Naive thymus-derived CD4-positive, alpha-beta T cell (primary cell): Measurements from ENCODE around the gene SERPING1. TPM values are rescaled to one million over a fixed set of nuclear protein-coding genes. Genes with fewer than 3 reads are reported as not detected.

Experiments
- ATAC-seq: fragments of 150-1000 bp; cut with Tn5 transposase; 2 replicates; pipeline ENCODE4 v1.10.0; 2021; ENCODE audit warnings: mild to moderate bottlenecking, moderate library complexity
- CTCF ChIA-PET: fragments of 350-600 bp; sonication (Branson Sonifier 250); formaldehyde crosslinking; loops from one replicate; lab custom pipeline; 2021; ENCODE audit warnings: antibody characterized with exemption; lab: Charles Lee
- POLR2A ChIA-PET: fragments of 350-600 bp; sonication (Branson Sonifier 250); formaldehyde crosslinking; loops from one replicate; lab custom pipeline; 2021; ENCODE audit warnings: antibody characterized with exemption, inconsistent platforms; lab: Charles Lee
- DNase-seq, 9 donors: peaks; one replicate each; pipeline versions ENCODE4 v3.0.0 to v3.0.0-alpha.2; 2020 to 2022; ENCODE audit warnings: mixed read lengths in 1 of 9
- H3K27ac ChIP-seq: one replicate; pipeline ENCODE4 v1.7.0; 2013; ENCODE audit warnings: mild to moderate bottlenecking, low read depth, low read length, moderate library complexity
- H3K27me3 ChIP-seq, 2 donors: one replicate each; pipeline ENCODE4 v1.7.0; 2013; ENCODE audit warnings: low read length in 2 of 2, mild to moderate bottlenecking in 2 of 2, moderate library complexity in 2 of 2; ENCODE audit not compliant: control insufficient read depth in 2 of 2, insufficient read depth in 2 of 2
- H3K36me3 ChIP-seq, 3 experiments: 1 replicate in 2 of 3; 2 replicates in 1 of 3; pipeline ENCODE4 v1.7.0; 2013; ENCODE audit warnings: low read length in 3 of 3, mild to moderate bottlenecking in 3 of 3, moderate library complexity in 1 of 3; ENCODE audit not compliant: insufficient read depth in 3 of 3, control insufficient read depth in 2 of 3
- H3K4me1 ChIP-seq, 2 donors: one replicate each; pipeline ENCODE4 v1.7.0; 2013; ENCODE audit warnings: low read length in 2 of 2, mild to moderate bottlenecking in 2 of 2, moderate library complexity in 1 of 2; ENCODE audit not compliant: control insufficient read depth in 2 of 2, insufficient read depth in 2 of 2
- H3K4me3 ChIP-seq: 2 replicates; pipeline ENCODE4 v1.7.0; 2013; ENCODE audit warnings: mild to moderate bottlenecking, low read length
- H3K9me3 ChIP-seq, 3 experiments: 1 replicate in 2 of 3; 2 replicates in 1 of 3; pipeline ENCODE4 v1.7.0; 2013; ENCODE audit warnings: low read length in 3 of 3; ENCODE audit not compliant: control insufficient read depth in 2 of 3
- H3K27ac Mint-ChIP-seq, 9 donors: one replicate each; pipeline ENCODE4 v1.8.0; 2020 to 2022; ENCODE audit warnings: mixed read lengths in 9 of 9, mild to moderate bottlenecking in 8 of 9, moderate library complexity in 5 of 9, inconsistent platforms in 2 of 9
- H3K27me3 Mint-ChIP-seq, 5 donors: one replicate each; pipeline ENCODE4 v1.8.0; 2021 to 2022; ENCODE audit warnings: mixed read lengths in 5 of 5, mild to moderate bottlenecking in 1 of 5
- H3K36me3 Mint-ChIP-seq, 5 donors: one replicate each; pipeline ENCODE4 v1.8.0; 2020 to 2022; ENCODE audit warnings: mixed read lengths in 5 of 5, mild to moderate bottlenecking in 3 of 5, inconsistent platforms in 1 of 5
- H3K4me1 Mint-ChIP-seq, 7 donors: one replicate each; pipeline ENCODE4 v1.8.0; 2020 to 2022; ENCODE audit warnings: mixed read lengths in 7 of 7, mild to moderate bottlenecking in 3 of 7, inconsistent platforms in 1 of 7
- H3K4me3 Mint-ChIP-seq, 10 donors: one replicate each; pipeline ENCODE4 v1.8.0; 2020 to 2022; ENCODE audit warnings: mild to moderate bottlenecking in 10 of 10, mixed read lengths in 10 of 10, moderate library complexity in 6 of 10, inconsistent platforms in 2 of 10
- H3K9me3 Mint-ChIP-seq, 11 donors: one replicate each; pipeline ENCODE4 v1.8.0; 2020 to 2022; ENCODE audit warnings: mixed read lengths in 11 of 11, mild to moderate bottlenecking in 4 of 11, inconsistent platforms in 1 of 11, moderate library complexity in 1 of 11
- intact Hi-C, 2 donors: fragments of 100-400 bp; cut with micrococcal nuclease; formaldehyde crosslinking; loops; one replicate each; pipeline ENCODE4 v1.15.1; 2023
- polyA plus RNA-seq, 2 donors: library from polyadenylated mRNA; unstranded; fragments of 300-500 nt; fragmentation: Illumina TruSeq; gene quantifications; one replicate each; pipeline ENCODE4 v1.2.3, GENCODE V29; 2021
- total RNA-seq, 6 experiments: library from RNA in 5 of 6; stranded (reverse) in 5 of 6; gene quantifications; 1 replicate in 5 of 6; 2 replicates in 1 of 6; pipeline ENCODE4 v1.2.3 and lab custom pipeline; 2021 to 2026

The SERPING1 gene
- 1 to 10 TPM in 1 of 5 experiments, under 1 TPM in 2, not detected in 2; 0.21 to 3.7 (median 0.97) TPM for total RNA-seq
- polyA plus RNA-seq = not detected
- not detected for total RNA-seq (lab: John Stamatoyannopoulos, UW)

DNA sequence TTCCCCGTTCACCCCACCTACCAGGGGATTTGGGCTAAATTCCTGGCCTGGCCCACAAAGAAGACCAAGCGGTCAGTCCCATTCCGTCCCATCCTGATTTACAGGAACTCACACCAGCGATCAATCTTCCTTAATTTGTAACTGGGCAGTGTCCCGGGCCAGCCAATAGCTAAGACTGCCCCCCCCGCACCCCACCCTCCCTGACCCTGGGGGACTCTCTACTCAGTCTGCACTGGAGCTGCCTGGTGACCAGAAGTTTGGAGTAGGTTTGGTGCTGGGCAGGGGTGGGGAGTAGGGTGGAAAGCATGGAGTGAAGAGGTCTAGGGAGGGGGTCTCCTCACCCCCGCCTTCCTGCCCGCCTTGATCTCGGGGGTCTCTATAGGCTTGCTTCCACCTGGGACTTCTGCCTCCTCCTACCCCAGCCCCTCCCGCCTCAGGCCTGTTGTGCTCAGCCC, at the start of gene SERPING1:
TSS of gene SERPING1 (plus strand) at position 225 of the 455 bp plus-strand sequence. CDS start 586 bp downstream, outside the sequence.
- Mint-ChIP-seq H3K27me3 (peaks cover 30 to 53% (median 34%) of the 10 kb centered on the region in 5 donors), H3K9me3 (peaks cover 0 to 1% (median 0%) of the 10 kb centered on the region in 11 donors), H3K27ac (peak within 1 kb of the TSS in 1 of 9 donors; percentile 6), H3K4me1 (peaks cover 0 to 9% (median 0%) of the 10 kb centered on the region in 7 donors), H3K4me3 (peak within 1 kb of the TSS in 3 of 10 donors; percentile 18 to 35 (median 29)), H3K36me3 (peaks cover 0 to 4% (median 0%) of the 10 kb centered on the region in 5 donors)
- no peak for DNase-seq
- Histone ChIP-seq H3K27me3 (no peaks in the 10 kb centered on the region), H3K4me3 (no peak within 1 kb of the TSS), H3K4me1 (no peaks in the 10 kb centered on the region), H3K27ac (no peak within 1 kb of the TSS), H3K9me3 (no peaks in the 10 kb centered on the region), H3K36me3 (no peaks in the 10 kb centered on the region)
- intact Hi-C loops = no loop called here
- no peak for ATAC-seq
- CTCF ChIA-PET = no interaction called here
- POLR2A ChIA-PET = no interaction called here

DNA sequence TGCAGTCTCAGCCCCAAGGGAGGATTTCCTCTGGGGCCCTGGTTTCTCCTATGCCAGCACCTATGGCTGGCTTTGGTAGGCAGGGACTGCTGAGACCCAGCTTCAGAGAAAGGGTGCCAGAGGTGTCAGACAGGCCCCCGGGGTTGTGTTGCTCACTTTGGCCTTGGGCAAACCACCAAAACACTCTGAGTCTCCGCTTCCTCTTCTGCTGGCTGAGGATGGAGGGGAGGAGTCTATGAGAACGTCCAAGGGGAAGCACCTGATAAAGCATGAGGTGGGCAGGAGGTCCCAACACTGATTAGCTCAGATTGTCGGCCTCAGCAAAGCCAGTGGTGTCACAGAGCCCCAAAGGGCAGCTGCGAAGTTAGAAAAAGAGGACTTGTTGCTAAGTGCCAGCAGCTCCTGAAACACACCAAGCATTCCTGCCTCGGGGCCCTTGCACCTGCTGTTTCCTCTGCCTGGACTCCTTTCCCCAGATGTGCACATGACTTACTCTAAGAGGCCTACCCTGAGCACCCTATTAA, 49.6 kb upstream of the SERPING1 start:
- H3K27me3 ChIP-seq = no peaks in the 10 kb centered on the region
- ChIA-PET POLR2A (interaction anchor here (0.5 to 0.6 kb wide), 2 partner anchors 88 to 1064 kb away, joined by 4 to 7 read pairs; no protein-coding TSS in a partner anchor), CTCF (interaction anchor here (0.7 to 1.6 kb wide), 4 partner anchors 18 to 223 kb away, joined by 3 to 6 read pairs (median 3); no protein-coding TSS in a partner anchor)
- peak; percentile 46 for ATAC-seq
- peaks cover 0 to 12% of the 10 kb centered on the region in 2 donors for H3K4me1 ChIP-seq
- peak overlapping the region in 7 of 9 donors; percentile 0 to 78 (median 56) for H3K27ac Mint-ChIP-seq
- H3K4me1 Mint-ChIP-seq = peaks cover 0 to 7% (median 2%) of the 10 kb centered on the region in 7 donors
- no peaks in the 10 kb centered on the region for H3K27me3 Mint-ChIP-seq
- H3K9me3 ChIP-seq = no peaks in the 10 kb centered on the region
- no peak overlapping the region for H3K4me3 ChIP-seq
- no peak overlapping the region for H3K4me3 Mint-ChIP-seq
- H3K9me3 Mint-ChIP-seq = peaks cover 0 to 1% (median 0%) of the 10 kb centered on the region in 11 donors
- H3K27ac ChIP-seq = no peak overlapping the region
- H3K36me3 ChIP-seq = peaks cover 14 to 65% (median 20%) of the 10 kb centered on the region in 3 experiments
- H3K36me3 Mint-ChIP-seq = peaks cover 0 to 24% (median 12%) of the 10 kb centered on the region in 5 donors
- intact Hi-C loops = no loop called here
- no peak for DNase-seq

DNA sequence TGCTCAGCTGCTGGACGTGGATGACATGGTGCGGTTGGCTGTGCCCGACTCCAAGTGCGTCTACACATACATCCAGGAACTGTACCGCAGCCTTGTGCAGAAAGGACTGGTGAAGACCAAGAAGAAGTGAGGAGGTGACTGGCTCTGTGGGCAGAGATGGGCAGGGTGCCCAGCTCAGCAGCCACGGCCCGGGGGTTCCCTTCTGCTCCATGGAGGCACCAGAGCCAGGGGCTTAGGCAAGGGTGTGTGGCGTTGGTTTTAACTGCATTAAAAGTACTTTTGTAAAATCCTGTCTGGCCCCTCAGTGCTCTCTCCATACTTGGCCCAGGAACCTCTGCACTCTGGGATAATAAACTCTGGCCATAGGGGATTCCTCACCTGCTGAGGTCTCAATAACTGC, 47.5 kb upstream of the SERPING1 start:
- H3K4me1 ChIP-seq = peaks cover 0 to 12% of the 10 kb centered on the region in 2 donors
- DNase-seq (no peak), ATAC-seq (no peak)
- H3K27me3 Mint-ChIP-seq = no peaks in the 10 kb centered on the region
- CTCF ChIA-PET = interaction anchor here (0.6 kb wide), 1 partner anchor 225 kb away, joined by 4 read pairs; no protein-coding TSS in a partner anchor
- POLR2A ChIA-PET = no interaction called here
- H3K9me3 ChIP-seq = no peaks in the 10 kb centered on the region
- H3K36me3 ChIP-seq = peaks cover 29 to 85% (median 38%) of the 10 kb centered on the region in 3 experiments
- intact Hi-C loops = no loop called here
- H3K36me3 Mint-ChIP-seq = peaks cover 0 to 35% (median 16%) of the 10 kb centered on the region in 5 donors
- no peaks in the 10 kb centered on the region for H3K9me3 Mint-ChIP-seq
- no peak overlapping the region for H3K4me3 ChIP-seq
- no peak overlapping the region for H3K4me3 Mint-ChIP-seq
- H3K4me1 Mint-ChIP-seq = peaks cover 0 to 8% (median 2%) of the 10 kb centered on the region in 7 donors
- no peak overlapping the region for H3K27ac ChIP-seq
- peak overlapping the region in 2 of 9 donors; percentile 28 for H3K27ac Mint-ChIP-seq
- no peaks in the 10 kb centered on the region for H3K27me3 ChIP-seq

DNA sequence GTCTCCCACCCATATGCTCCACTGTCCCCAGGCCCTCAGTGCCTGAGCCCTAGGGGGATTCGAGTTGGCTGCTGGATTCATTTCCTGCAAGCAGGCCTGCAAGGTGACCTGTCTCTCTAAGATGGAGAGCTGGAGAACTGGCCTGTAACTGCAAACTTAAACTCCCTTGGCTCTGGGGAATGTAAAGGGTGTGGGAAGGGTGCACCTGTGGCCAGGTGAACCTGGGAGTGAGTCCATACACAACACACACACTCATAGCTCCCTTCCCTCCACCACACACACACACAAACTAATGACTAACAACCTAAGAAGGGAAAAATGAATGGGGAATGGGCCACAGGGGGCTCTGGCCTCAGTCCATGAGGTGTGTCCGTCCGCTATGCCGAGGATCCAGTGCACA, 45.5 kb upstream of the SERPING1 start:
- H3K36me3 Mint-ChIP-seq = peaks cover 0 to 36% (median 22%) of the 10 kb centered on the region in 5 donors
- peaks cover 3 to 12% of the 10 kb centered on the region in 2 donors for H3K4me1 ChIP-seq
- POLR2A ChIA-PET = no interaction called here
- peaks cover 29 to 95% (median 43%) of the 10 kb centered on the region in 3 experiments for H3K36me3 ChIP-seq
- CTCF ChIA-PET = interaction anchor here (0.6 kb wide), 2 partner anchors 11 to 92 kb away, joined by 3 to 4 read pairs; no protein-coding TSS in a partner anchor
- no peak overlapping the region for H3K4me3 Mint-ChIP-seq
- intact Hi-C loops = no loop called here
- H3K27me3 Mint-ChIP-seq = no peaks in the 10 kb centered on the region
- H3K27ac Mint-ChIP-seq = peak overlapping the region in 2 of 9 donors; percentile 45 to 46
- no peak overlapping the region for H3K4me3 ChIP-seq
- H3K9me3 Mint-ChIP-seq = no peaks in the 10 kb centered on the region
- peaks cover 5 to 12% (median 8%) of the 10 kb centered on the region in 7 donors for H3K4me1 Mint-ChIP-seq
- H3K9me3 ChIP-seq = no peaks in the 10 kb centered on the region
- no peak for DNase-seq
- no peak overlapping the region for H3K27ac ChIP-seq
- no peak for ATAC-seq
- H3K27me3 ChIP-seq = no peaks in the 10 kb centered on the region

DNA sequence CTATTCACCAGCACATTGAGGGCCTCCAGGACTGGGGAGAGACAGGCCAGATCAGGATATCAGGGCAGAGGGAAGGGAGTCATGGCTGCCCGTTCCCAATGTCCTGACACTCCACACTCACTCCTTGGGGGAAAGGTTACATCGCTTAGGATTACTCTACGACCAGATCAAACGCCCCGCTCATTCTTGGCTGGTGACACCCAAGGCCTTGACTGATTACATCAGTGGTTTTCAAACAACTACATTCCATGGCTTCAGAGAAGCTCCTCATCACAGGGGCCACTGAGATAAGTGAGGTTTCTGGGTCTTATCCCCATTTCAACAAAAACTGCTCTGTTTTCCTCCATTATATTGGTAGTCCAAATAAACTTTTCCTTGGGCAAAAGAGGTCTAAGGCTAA, 45.0 kb upstream of the SERPING1 start:
- ATAC-seq (no peak), DNase-seq (no peak)
- Mint-ChIP-seq H3K9me3 (no peaks in the 10 kb centered on the region), H3K36me3 (peaks cover 0 to 40% (median 22%) of the 10 kb centered on the region in 5 donors), H3K27ac (peak overlapping the region in 4 of 9 donors; percentile 22 to 70 (median 52)), H3K27me3 (no peaks in the 10 kb centered on the region), H3K4me1 (peaks cover 5 to 9% (median 8%) of the 10 kb centered on the region in 7 donors), H3K4me3 (no peak overlapping the region)
- Histone ChIP-seq H3K27me3 (no peaks in the 10 kb centered on the region), H3K36me3 (peaks cover 29 to 96% (median 43%) of the 10 kb centered on the region in 3 experiments), H3K9me3 (no peaks in the 10 kb centered on the region), H3K4me1 (peaks cover 3 to 7% of the 10 kb centered on the region in 2 donors), H3K27ac (no peak overlapping the region), H3K4me3 (no peak overlapping the region)
- intact Hi-C loops = no loop called here
- POLR2A ChIA-PET = interaction anchor here (0.9 kb wide), 1 partner anchor 1036 kb away, joined by 3 read pairs; no protein-coding TSS in a partner anchor
- CTCF ChIA-PET = no interaction called here

DNA sequence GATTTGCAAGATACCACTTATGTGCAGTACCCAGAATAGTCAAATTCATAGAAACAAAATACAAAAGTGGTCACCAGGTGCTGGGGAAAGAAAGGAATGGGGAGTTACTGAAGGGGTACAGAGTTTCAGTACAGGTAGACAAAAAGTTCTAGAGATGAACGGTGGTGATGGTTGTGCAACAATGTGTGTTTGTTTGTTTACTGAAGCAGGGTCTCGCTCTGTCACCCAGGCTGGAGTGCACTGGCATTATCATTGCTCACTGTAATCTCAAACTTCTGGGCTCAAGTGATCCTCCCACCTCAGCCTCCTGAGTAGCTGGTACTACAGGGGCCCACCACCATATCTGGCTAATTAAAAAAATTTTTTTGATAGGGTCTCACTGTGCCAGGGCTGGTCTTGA, 42.1 kb upstream of the SERPING1 start:
- Mint-ChIP-seq H3K27ac (peak overlapping the region in 7 of 9 donors; percentile 25 to 78 (median 63)), H3K4me3 (no peak overlapping the region), H3K36me3 (peaks cover 6 to 38% (median 23%) of the 10 kb centered on the region in 5 donors), H3K27me3 (no peaks in the 10 kb centered on the region), H3K9me3 (no peaks in the 10 kb centered on the region), H3K4me1 (peaks cover 5 to 16% (median 8%) of the 10 kb centered on the region in 7 donors)
- Histone ChIP-seq H3K4me1 (peaks cover 0 to 3% of the 10 kb centered on the region in 2 donors), H3K9me3 (no peaks in the 10 kb centered on the region), H3K27me3 (no peaks in the 10 kb centered on the region), H3K4me3 (no peak overlapping the region), H3K36me3 (peaks cover 36 to 99% (median 50%) of the 10 kb centered on the region in 3 experiments), H3K27ac (no peak overlapping the region)
- CTCF ChIA-PET = no interaction called here
- no peak for ATAC-seq
- no peak for DNase-seq
- intact Hi-C loops = no loop called here
- POLR2A ChIA-PET = interaction anchor here (1.4 kb wide), 1 partner anchor 12 kb away, joined by 3 read pairs; the partner anchor contains the start of gene UBE2L6
